ENCODE measurements around the gene PTPRE. TPM values are rescaled to one million over a fixed set of nuclear protein-coding genes. Genes with fewer than 3 reads are reported as not detected.

The PTPRE gene
- total RNA-seq, 1 donor from 2014 or later, result 2.4 TPM

GRCh38 chr10:128070721-128071416, 164.0 kb downstream of the PTPRE start:
- no peak for TF ChIP-seq CTCF (IDR thresholded peaks at IDR 0.05; ENCODE audit: unreplicated experiment)
- Mint-ChIP-seq H3K4me3 (ENCODE audit: low read depth) (no peak overlapping the region), H3K4me1 (ENCODE audit: low read depth) (no peaks in the 10 kb centered on the region), H3K9me3 (ENCODE audit: low read depth) (no peaks in the 10 kb centered on the region), H3K27ac (no peak overlapping the region), H3K27me3 (peaks cover 9% of the 10 kb centered on the region), H3K36me3 (ENCODE audit: insufficient read depth) (no peaks in the 10 kb centered on the region)
- no peak for DNase-seq (ENCODE audit: low spot score, unreplicated experiment)

GRCh38 chr10:128071417-128071782, 164.5 kb downstream of the PTPRE start:
- Mint-ChIP-seq H3K4me3 (ENCODE audit: low read depth) (no peak overlapping the region), H3K27me3 (peaks cover 7% of the 10 kb centered on the region), H3K27ac (no peak overlapping the region), H3K4me1 (ENCODE audit: low read depth) (no peaks in the 10 kb centered on the region), H3K9me3 (ENCODE audit: low read depth) (no peaks in the 10 kb centered on the region), H3K36me3 (ENCODE audit: insufficient read depth) (no peaks in the 10 kb centered on the region)
- TF ChIP-seq CTCF (IDR thresholded peaks at IDR 0.05; ENCODE audit: unreplicated experiment), result no peak
- no peak for DNase-seq (ENCODE audit: low spot score, unreplicated experiment)

GRCh38 chr10:128072046-128072445, 165.1 kb downstream of the PTPRE start:
- Mint-ChIP-seq H3K36me3 (ENCODE audit: insufficient read depth) (no peaks in the 10 kb centered on the region), H3K9me3 (ENCODE audit: low read depth) (no peaks in the 10 kb centered on the region), H3K4me1 (ENCODE audit: low read depth) (no peaks in the 10 kb centered on the region), H3K27me3 (peaks cover 7% of the 10 kb centered on the region), H3K27ac (no peak overlapping the region), H3K4me3 (ENCODE audit: low read depth) (no peak overlapping the region)
- TF ChIP-seq CTCF (IDR thresholded peaks at IDR 0.05; ENCODE audit: unreplicated experiment), result no peak
- DNase-seq (ENCODE audit: low spot score, unreplicated experiment), result no peak

- Mint-ChIP-seq H3K4me1 (ENCODE audit: low read depth) (no peaks in the 10 kb centered on the region), H3K36me3 (ENCODE audit: insufficient read depth) (no peaks in the 10 kb centered on the region), H3K9me3 (ENCODE audit: low read depth) (no peaks in the 10 kb centered on the region), H3K27ac (no peak overlapping the region), H3K4me3 (ENCODE audit: low read depth) (no peak overlapping the region), H3K27me3 (peaks cover 7% of the 10 kb centered on the region)
- no peak for DNase-seq (ENCODE audit: low spot score, unreplicated experiment)
- no peak for TF ChIP-seq CTCF (IDR thresholded peaks at IDR 0.05; ENCODE audit: unreplicated experiment)
These were observed 166.2 kb downstream of the PTPRE start for GRCh38 chr10:128072941-128073645.

- Mint-ChIP-seq H3K36me3 (ENCODE audit: insufficient read depth) (no peaks in the 10 kb centered on the region), H3K9me3 (ENCODE audit: low read depth) (no peaks in the 10 kb centered on the region), H3K27me3 (peaks cover 7% of the 10 kb centered on the region), H3K4me1 (ENCODE audit: low read depth) (no peaks in the 10 kb centered on the region), H3K4me3 (ENCODE audit: low read depth) (no peak overlapping the region), H3K27ac (no peak overlapping the region)
- no peak for DNase-seq (ENCODE audit: low spot score, unreplicated experiment)
- no peak for TF ChIP-seq CTCF (IDR thresholded peaks at IDR 0.05; ENCODE audit: unreplicated experiment)
These were observed 167.0 kb downstream of the PTPRE start for GRCh38 chr10:128073890-128074289.

Data from progenitor cell of endocrine pancreas (in vitro differentiated cells).